Measurements from ENCODE around the gene PPP1R10.

DNA sequence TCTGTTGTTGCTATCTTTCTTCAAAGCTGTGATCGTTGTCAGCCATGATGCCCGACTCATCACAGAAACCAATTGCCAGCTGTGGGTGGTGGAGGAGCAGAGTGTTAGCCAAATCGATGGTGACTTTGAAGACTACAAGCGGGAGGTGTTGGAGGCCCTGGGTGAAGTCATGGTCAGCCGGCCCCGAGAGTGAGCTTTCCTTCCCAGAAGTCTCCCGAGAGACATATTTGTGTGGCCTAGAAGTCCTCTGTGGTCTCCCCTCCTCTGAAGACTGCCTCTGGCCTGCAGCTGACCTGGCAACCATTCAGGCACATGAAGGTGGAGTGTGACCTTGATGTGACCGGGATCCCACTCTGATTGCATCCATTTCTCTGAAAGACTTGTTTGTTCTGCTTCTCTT lies 26.5 kb downstream of the PPP1R10 start:
- TF ChIP-seq EZH2 (IDR thresholded peaks at IDR 0.05; ENCODE audit: insufficient read depth, poor library complexity, severe bottlenecking) = no peak
- no peak for TF ChIP-seq EZH2phosphoT487 (IDR thresholded peaks at IDR 0.05; ENCODE audit: insufficient read depth, low read depth)
